MM.1S (cell line): Measurements from ENCODE around the gene SIPA1L2.

Experiments used
- CTCF ChIP-seq: fragments of 300-600 bp; sonication (generic); IDR thresholded peaks from 2 replicates; pipeline ENCODE4 v1.5.1; 2016; ENCODE audit warnings: antibody characterized with exemption, low read length, mixed read lengths
- EZH2 ChIP-seq: fragments of 300-600 bp; sonication (generic); optimal IDR thresholded peaks from 2 replicates; pipeline ENCODE3; 2017; ENCODE audit warnings: low read depth, mild to moderate bottlenecking, antibody characterized with exemption, low read length, mixed read lengths

DNA sequence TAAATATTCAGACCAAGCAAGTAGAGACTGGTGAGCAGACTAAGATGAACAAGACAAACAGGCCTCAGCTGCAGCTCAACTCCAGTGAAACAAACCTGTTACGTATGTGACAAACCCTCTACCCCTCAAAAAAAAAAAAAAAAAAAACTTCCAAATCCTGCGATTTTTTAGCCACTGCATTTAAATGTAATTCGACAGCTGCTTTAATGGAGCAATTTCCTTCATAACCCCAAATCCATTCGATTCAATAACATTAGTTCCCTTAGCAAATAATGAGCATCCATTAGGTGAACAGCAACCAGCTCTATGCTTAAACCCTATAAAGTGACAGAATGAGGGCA is 31.1 kb downstream of the SIPA1L2 start:
- TF ChIP-seq CTCF (no peak), EZH2 (no peak)
